ENCODE measurements around the gene LRFN2.

Gene LRFN2

GRCh38 chr6:40369891-40370290 is 217.3 kb downstream of the LRFN2 start:
- no peak for DNase-seq

DNA sequence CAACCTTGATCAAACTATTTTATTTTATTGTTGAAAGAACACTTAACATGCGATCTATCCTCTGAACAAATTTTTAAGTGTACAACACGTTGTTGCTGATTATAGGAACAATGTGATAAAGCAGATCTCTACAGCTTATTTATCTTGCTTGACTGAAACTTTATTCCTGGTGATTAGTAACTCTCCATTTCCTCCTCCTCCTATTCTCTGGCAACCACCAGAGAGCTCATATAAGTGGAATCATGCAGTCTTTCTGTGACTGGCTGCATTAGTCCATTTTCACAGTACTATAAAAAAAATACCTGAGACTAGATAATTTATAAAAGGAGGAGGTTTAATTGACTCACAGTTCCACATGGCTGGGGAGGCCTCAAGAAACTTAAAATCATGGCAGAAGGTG is 218.1 kb downstream of the LRFN2 start:
- DNase-seq = no peak

- no peak for DNase-seq
Observed at GRCh38 chr6:40362859-40363258, 224.3 kb downstream of the LRFN2 start.

GRCh38 chr6:40359808-40360207 is 227.4 kb downstream of the LRFN2 start:
- DNase-seq = no peak

- no peak for DNase-seq
Observed at GRCh38 chr6:40358473-40359460, 228.4 kb downstream of the LRFN2 start.

- DNase-seq = no peak
Observed at GRCh38 chr6:40356242-40356910, 230.8 kb downstream of the LRFN2 start.

DNA sequence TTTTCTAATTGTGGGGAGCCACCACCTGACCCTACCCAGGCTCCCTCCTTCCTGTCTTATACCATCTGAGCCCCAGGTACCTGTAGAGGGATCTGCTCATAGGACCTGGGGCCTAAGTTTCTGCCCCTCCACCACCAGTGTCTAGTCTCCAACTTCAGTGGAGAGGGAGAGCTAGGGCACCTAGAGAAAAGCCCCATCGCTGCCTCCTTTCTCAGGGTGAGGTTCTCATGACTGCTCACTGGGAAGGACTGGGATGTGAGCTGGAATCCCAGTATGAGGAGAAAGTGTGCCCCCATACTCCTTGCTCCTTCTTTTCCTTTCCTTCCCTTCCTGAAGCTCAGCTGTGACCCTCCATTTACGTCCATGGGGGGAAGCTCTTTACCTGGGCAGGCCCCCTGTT is 231.6 kb downstream of the LRFN2 start:
- no peak for DNase-seq

DNA sequence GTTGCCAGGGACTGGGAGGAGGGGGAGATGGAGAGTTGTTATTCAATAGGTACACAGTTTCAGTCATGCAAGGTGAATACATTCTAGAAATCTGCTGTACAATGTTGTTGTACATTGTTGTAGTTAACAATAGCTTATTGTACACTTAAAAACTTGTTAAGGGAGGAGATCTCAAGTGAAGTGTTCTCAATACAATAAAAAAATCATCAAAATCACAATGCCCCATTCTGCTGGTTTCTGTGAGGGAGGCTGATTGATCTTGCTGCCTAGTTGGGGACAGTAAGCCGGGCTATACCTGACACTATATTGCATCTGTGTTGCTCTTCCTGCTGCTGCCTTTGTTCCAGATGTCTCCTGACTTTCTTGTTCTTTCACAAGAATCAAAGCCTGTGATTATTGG is 232.1 kb downstream of the LRFN2 start:
- DNase-seq = no peak

DNA sequence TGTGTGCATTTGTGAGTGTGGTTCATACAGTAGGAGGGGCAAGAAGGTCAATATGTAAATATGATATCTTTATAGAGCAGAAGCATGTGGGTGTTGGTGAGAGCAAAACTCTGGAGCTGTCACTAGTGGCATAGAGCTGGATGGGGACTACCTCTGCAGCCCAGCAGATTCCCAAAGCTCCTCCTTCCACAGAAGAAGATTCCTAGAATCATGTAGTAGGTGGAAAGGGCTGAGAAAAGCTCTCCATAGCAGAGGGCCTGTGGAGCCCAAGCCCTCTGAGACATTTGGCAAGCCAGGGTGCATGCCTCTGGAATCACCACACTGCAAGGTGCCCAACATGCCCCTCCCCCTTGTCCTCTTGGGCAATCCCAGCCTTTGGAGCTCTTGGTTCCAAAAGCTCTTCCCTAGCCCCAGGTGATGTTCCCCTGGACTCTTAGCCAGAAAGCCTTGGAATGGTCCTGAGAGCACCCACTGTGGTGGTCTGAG is 233.2 kb downstream of the LRFN2 start:
- no peak for DNase-seq

- no peak for DNase-seq
Observed at GRCh38 chr6:40353197-40353966, 233.8 kb downstream of the LRFN2 start.

GRCh38 chr6:40352527-40353170 is 234.5 kb downstream of the LRFN2 start:
- no peak for DNase-seq

GRCh38 chr6:40352006-40352405 is 235.2 kb downstream of the LRFN2 start:
- DNase-seq = no peak

DNA sequence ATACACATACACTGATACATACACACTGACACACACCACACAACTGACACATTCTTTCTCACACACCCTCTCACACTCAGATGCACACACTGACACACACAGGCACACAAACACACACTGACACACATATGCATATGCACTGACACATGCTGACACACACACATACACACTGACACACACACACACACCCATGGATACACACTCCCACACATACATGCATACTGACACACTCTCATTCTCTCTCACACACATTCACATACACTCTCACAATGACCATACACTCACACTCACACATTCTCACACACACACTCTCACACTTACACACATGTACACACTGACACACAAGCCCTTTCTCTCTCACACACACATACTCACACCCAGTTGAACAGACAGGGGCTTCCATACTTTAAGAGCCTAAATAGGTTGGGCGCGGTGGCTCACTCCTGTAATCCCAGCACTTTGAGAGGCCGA is 236.4 kb downstream of the LRFN2 start:
- no peak for DNase-seq

DNA sequence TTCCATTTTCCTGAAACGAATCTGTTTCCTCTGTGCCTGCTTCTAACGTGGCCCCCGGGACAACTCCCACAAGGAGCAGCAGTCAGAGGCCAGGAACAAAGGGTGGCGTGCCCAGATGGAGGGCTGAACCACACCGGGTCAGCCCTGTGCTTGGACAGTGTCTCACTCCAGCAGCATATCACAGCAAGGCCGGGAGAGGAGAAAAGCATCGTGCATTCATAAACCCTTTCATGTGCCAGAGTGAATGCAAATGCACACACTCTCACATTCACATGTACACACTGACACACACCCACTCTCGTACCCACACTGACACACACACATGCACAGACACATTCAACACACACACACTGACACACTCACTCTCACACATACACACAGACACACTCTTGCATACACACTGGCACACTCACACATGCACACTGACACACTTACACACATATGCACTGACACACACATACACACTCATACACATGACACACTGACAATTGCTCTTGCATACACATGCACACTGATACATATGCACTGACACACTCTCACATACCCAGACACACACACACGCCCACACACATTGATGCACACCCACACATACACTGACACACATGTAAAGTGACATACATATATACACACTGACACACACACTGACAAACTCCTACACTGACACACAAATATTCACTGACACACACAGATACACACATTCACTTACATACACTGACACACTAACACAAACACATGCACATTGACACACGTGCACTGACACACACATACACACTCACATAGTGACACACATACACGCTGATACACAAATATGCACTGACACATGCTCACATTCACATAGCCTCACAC is 237.0 kb downstream of the LRFN2 start:
- DNase-seq = no peak

- DNase-seq = no peak
Observed at GRCh38 chr6:40349123-40349900, 237.9 kb downstream of the LRFN2 start.

DNA sequence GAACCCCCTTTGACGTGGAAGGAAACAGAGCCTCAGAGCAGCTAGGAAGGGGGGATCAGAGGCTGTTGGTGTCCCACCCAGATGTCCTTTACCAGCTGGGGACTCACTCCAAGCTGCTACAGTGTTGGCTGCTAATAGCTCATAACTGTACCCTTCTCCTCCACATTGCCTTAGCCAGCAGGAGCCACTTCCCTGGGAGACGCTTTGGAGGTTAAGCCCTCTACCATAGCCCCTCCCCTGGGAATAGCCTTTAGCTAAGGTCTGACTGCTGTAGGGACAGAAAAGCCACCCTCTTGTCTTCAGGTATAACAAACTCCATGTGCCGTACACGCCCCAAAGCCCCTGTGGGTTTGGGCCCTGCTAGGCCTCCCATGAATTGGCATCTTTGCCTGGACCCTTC is 238.6 kb downstream of the LRFN2 start:
- DNase-seq = no peak

GRCh38 chr6:40347571-40348011 is 239.6 kb downstream of the LRFN2 start:
- no peak for DNase-seq

DNA sequence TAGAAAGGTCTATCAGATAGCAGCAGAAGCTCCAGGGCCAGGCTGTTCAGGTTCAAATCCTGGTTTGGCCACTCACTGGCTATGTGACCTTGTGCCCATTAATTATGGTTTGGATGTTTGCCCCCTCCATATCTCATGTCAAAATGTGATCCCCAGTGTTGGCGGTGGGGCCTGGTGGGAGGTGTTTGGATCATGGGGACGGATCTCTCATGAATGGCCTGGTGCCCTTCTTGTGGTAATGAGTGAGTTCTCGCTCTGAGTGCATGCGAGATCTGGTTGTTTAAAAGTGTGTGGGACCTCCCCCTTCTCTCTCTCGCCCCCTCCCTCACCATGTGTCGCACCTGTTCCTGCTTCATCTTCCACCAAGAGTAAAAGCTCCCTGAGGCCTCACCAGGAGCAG is 240.9 kb downstream of the LRFN2 start:
- no peak for DNase-seq

- no peak for DNase-seq
Observed at GRCh38 chr6:40344566-40345167, 242.5 kb downstream of the LRFN2 start.

- no peak for DNase-seq
Observed at GRCh38 chr6:40343877-40344565, 243.1 kb downstream of the LRFN2 start.
